Epithelial cell of prostate (primary cell): ENCODE data around the gene GREB1.
A peak's percentile ranks its signal among the peaks of the same experiment; 100 is the strongest.

Experiments
- DNase-seq: peaks from one replicate; pipeline ENCODE4 v3.0.0-alpha.2; 2011; ENCODE audit warnings: low read depth, low spot score
- H3K27ac ChIP-seq: fragments of 450-650 bp; 2 replicates; pipeline ENCODE4 v1.5.1; 2017; ENCODE audit warnings: mild to moderate bottlenecking

The GREB1 gene

GRCh38 chr2:11628675-11629074, 94.8 kb downstream of the GREB1 start:
- H3K27ac ChIP-seq = no peak overlapping the region
- no peak for DNase-seq

GRCh38 chr2:11629215-11629614, 95.4 kb downstream of the GREB1 start:
- no peak overlapping the region for H3K27ac ChIP-seq
- DNase-seq = no peak

- H3K27ac ChIP-seq = no peak overlapping the region
- no peak for DNase-seq
Observed at GRCh38 chr2:11629851-11630250, 96.0 kb downstream of the GREB1 start.

GRCh38 chr2:11630855-11631254, 97.0 kb downstream of the GREB1 start:
- H3K27ac ChIP-seq = no peak overlapping the region
- DNase-seq = no peak

- DNase-seq = peak; percentile 37
- no peak overlapping the region for H3K27ac ChIP-seq
Observed at GRCh38 chr2:11631462-11631861, 97.6 kb downstream of the GREB1 start.

- H3K27ac ChIP-seq = no peak overlapping the region
- DNase-seq = no peak
Observed at GRCh38 chr2:11633923-11634478, 100.2 kb downstream of the GREB1 start.

GRCh38 chr2:11634584-11634983, 100.7 kb downstream of the GREB1 start:
- H3K27ac ChIP-seq = no peak overlapping the region
- DNase-seq = no peak

- no peak for DNase-seq
- H3K27ac ChIP-seq = no peak overlapping the region
Observed at GRCh38 chr2:11635141-11635540, 101.3 kb downstream of the GREB1 start.

- H3K27ac ChIP-seq = no peak overlapping the region
- no peak for DNase-seq
Observed at GRCh38 chr2:11636593-11637295, 102.9 kb downstream of the GREB1 start.

- no peak overlapping the region for H3K27ac ChIP-seq
- DNase-seq = no peak
Observed at GRCh38 chr2:11637546-11637945, 103.7 kb downstream of the GREB1 start.

GRCh38 chr2:11639503-11639902, 105.7 kb downstream of the GREB1 start:
- DNase-seq = no peak
- H3K27ac ChIP-seq = no peak overlapping the region

- no peak for DNase-seq
- H3K27ac ChIP-seq = no peak overlapping the region
Observed at GRCh38 chr2:11640132-11640531, 106.3 kb downstream of the GREB1 start.

- no peak overlapping the region for H3K27ac ChIP-seq
Observed at GRCh38 chr2:11642972-11643371, 109.1 kb downstream of the GREB1 start.

GRCh38 chr2:11644293-11644692, 110.4 kb downstream of the GREB1 start:
- no peak for DNase-seq
- H3K27ac ChIP-seq = no peak overlapping the region

More at GRCh38 chr2:11642972-11643371, 109.1 kb downstream of the GREB1 start:
- DNase-seq = no peak

- no peak overlapping the region for H3K27ac ChIP-seq
- no peak for DNase-seq
Observed at GRCh38 chr2:11646530-11646929, 112.7 kb downstream of the GREB1 start.

GRCh38 chr2:11647834-11648600, 114.2 kb downstream of the GREB1 start:
- no peak overlapping the region for H3K27ac ChIP-seq
- DNase-seq = no peak

- DNase-seq = no peak
Observed at GRCh38 chr2:11649093-11649492, 115.2 kb downstream of the GREB1 start.

GRCh38 chr2:11651856-11652548, 118.2 kb downstream of the GREB1 start:
- no peak overlapping the region for H3K27ac ChIP-seq
- no peak for DNase-seq

More at GRCh38 chr2:11649093-11649492, 115.2 kb downstream of the GREB1 start:
- H3K27ac ChIP-seq = no peak overlapping the region

- no peak for DNase-seq
- no peak overlapping the region for H3K27ac ChIP-seq
Observed at GRCh38 chr2:11652553-11652952, 118.7 kb downstream of the GREB1 start.

- H3K27ac ChIP-seq = no peak overlapping the region
- DNase-seq = no peak
Observed at GRCh38 chr2:11655495-11655894, 121.7 kb downstream of the GREB1 start.

- no peak overlapping the region for H3K27ac ChIP-seq
- DNase-seq = no peak
Observed at GRCh38 chr2:11656252-11656651, 122.4 kb downstream of the GREB1 start.
